ENCODE measurements around the gene GMDS.

Gene GMDS

DNA sequence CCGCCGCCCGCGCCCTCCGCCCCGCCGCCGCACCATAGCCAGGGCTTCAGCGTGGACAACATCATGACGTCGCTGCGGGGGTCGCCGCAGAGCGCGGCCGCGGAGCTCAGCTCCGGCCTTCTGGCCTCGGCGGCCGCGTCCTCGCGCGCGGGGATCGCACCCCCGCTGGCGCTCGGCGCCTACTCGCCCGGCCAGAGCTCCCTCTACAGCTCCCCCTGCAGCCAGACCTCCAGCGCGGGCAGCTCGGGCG is 634.2 kb downstream of the GMDS start:
- no peak for TF ChIP-seq ZNF70 (CRISPR knock-in tag; IDR thresholded peaks at IDR 0.05)
- TF ChIP-seq TOX (CRISPR knock-in tag; IDR thresholded peaks at IDR 0.05; ENCODE audit: borderline replicate concordance): no peak
- no peak for TF ChIP-seq ZFP3 (CRISPR knock-in tag; IDR thresholded peaks at IDR 0.05)
- TF ChIP-seq BACH2 (CRISPR knock-in tag; IDR thresholded peaks at IDR 0.05; ENCODE audit: borderline replicate concordance): no peak
- no peak for TF ChIP-seq ARNTL (CRISPR knock-in tag; IDR thresholded peaks at IDR 0.05; ENCODE audit: borderline replicate concordance, low read depth)
- ATAC-seq: no peak

DNA sequence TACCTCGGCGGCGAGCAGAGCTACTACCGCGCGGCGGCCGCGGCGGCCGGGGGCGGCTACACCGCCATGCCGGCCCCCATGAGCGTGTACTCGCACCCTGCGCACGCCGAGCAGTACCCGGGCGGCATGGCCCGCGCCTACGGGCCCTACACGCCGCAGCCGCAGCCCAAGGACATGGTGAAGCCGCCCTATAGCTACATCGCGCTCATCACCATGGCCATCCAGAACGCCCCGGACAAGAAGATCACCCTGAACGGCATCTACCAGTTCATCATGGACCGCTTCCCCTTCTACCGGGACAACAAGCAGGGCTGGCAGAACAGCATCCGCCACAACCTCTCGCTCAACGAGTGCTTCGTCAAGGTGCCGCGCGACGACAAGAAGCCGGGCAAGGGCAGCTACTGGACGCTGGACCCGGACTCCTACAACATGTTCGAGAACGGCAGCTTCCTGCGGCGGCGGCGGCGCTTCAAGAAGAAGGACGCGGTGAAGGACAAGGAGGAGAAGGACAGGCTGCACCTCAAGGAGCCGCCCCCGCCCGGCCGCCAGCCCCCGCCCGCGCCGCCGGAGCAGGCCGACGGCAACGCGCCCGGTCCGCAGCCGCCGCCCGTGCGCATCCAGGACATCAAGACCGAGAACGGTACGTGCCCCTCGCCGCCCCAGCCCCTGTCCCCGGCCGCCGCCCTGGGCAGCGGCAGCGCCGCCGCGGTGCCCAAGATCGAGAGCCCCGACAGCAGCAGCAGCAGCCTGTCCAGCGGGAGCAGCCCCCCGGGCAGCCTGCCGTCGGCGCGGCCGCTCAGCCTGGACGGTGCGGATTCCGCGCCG is 634.7 kb downstream of the GMDS start:
- TF ChIP-seq ZFP30 (CRISPR knock-in tag; IDR thresholded peaks at IDR 0.05): no peak
- TF ChIP-seq OSR1 (CRISPR knock-in tag; IDR thresholded peaks at IDR 0.05): no peak
- TF ChIP-seq TOX (CRISPR knock-in tag; IDR thresholded peaks at IDR 0.05; ENCODE audit: borderline replicate concordance): no peak
- no peak for TF ChIP-seq RARB (CRISPR knock-in tag; IDR thresholded peaks at IDR 0.05)
- no peak for TF ChIP-seq CSDC2 (CRISPR knock-in tag; IDR thresholded peaks at IDR 0.05)
- TF ChIP-seq ESRRG (CRISPR knock-in tag; IDR thresholded peaks at IDR 0.05): no peak
- no peak for TF ChIP-seq SNAI2 (CRISPR knock-in tag; IDR thresholded peaks at IDR 0.05)
- TF ChIP-seq, protein P1, sequence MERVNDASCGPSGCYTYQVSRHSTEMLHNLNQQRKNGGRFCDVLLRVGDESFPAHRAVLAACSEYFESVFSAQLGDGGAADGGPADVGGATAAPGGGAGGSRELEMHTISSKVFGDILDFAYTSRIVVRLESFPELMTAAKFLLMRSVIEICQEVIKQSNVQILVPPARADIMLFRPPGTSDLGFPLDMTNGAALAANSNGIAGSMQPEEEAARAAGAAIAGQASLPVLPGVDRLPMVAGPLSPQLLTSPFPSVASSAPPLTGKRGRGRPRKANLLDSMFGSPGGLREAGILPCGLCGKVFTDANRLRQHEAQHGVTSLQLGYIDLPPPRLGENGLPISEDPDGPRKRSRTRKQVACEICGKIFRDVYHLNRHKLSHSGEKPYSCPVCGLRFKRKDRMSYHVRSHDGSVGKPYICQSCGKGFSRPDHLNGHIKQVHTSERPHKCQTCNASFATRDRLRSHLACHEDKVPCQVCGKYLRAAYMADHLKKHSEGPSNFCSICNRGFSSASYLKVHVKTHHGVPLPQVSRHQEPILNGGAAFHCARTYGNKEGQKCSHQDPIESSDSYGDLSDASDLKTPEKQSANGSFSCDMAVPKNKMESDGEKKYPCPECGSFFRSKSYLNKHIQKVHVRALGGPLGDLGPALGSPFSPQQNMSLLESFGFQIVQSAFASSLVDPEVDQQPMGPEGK (CRISPR knock-in tag; IDR thresholded peaks at IDR 0.05; ENCODE audit: borderline replicate concordance): no peak
- peak; percentile 1; the same call in 2 of the 3 replicates for ATAC-seq

DNA sequence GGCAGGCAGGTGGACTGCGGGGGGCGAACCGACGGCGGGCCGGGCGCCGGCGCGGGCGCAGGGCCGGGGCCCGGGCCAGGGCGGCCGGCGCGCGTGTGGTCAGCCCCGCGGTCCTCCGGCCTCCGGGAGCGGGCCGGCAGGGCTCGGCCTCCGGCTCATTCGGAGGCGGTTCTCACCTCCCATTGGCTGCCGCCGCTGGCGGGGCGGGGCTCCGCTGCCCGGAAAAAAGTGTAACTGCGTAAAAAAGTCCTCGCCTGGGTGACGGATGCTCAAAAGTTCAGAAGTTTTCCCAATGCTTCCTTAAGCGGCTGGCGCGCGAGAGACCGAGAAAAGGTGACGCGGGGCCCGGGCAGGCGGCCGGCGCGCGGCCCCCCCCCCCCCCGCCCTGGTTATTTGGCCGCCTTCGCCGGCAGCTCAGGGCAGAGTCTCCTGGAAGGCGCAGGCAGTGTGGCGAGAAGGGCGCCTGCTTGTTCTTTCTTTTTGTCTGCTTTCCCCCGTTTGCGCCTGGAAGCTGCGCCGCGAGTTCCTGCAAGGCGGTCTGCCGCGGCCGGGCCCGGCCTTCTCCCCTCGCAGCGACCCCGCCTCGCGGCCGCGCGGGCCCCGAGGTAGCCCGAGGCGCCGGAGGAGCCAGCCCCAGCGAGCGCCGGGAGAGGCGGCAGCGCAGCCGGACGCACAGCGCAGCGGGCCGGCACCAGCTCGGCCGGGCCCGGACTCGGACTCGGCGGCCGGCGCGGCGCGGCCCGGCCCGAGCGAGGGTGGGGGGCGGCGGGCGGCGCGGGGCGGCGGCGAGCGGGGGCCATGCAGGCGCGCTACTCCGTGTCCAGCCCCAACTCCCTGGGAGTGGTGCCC is 635.5 kb downstream of the GMDS start, which contains the start of gene FOXC1:
Gene FOXC1 (plus strand): TSS at position 268 of the 849 bp plus-strand sequence. CDS start 531 bp downstream, at position 799.
- no peak for TF ChIP-seq TCF4 (CRISPR knock-in tag; IDR thresholded peaks at IDR 0.05; ENCODE audit: borderline replicate concordance)
- TF ChIP-seq ARNTL (CRISPR knock-in tag; IDR thresholded peaks at IDR 0.05; ENCODE audit: borderline replicate concordance, low read depth): no peak
- TF ChIP-seq ZNF565 (CRISPR knock-in tag; conservative IDR thresholded peaks at IDR 0.05; ENCODE audit: low read depth): no peak
- no peak for TF ChIP-seq SNAI2 (CRISPR knock-in tag; IDR thresholded peaks at IDR 0.05)
- no peak for TF ChIP-seq RARB (CRISPR knock-in tag; IDR thresholded peaks at IDR 0.05)
- TF ChIP-seq GLIS3 (CRISPR knock-in tag; IDR thresholded peaks at IDR 0.05): no peak
- TF ChIP-seq ESRRG (CRISPR knock-in tag; IDR thresholded peaks at IDR 0.05): no peak
- TF ChIP-seq, protein P1 (CRISPR knock-in tag; IDR thresholded peaks at IDR 0.05; ENCODE audit: borderline replicate concordance): no peak
- no peak for TF ChIP-seq ISL1 (CRISPR knock-in tag; IDR thresholded peaks at IDR 0.05)
- TF ChIP-seq, protein P2, sequence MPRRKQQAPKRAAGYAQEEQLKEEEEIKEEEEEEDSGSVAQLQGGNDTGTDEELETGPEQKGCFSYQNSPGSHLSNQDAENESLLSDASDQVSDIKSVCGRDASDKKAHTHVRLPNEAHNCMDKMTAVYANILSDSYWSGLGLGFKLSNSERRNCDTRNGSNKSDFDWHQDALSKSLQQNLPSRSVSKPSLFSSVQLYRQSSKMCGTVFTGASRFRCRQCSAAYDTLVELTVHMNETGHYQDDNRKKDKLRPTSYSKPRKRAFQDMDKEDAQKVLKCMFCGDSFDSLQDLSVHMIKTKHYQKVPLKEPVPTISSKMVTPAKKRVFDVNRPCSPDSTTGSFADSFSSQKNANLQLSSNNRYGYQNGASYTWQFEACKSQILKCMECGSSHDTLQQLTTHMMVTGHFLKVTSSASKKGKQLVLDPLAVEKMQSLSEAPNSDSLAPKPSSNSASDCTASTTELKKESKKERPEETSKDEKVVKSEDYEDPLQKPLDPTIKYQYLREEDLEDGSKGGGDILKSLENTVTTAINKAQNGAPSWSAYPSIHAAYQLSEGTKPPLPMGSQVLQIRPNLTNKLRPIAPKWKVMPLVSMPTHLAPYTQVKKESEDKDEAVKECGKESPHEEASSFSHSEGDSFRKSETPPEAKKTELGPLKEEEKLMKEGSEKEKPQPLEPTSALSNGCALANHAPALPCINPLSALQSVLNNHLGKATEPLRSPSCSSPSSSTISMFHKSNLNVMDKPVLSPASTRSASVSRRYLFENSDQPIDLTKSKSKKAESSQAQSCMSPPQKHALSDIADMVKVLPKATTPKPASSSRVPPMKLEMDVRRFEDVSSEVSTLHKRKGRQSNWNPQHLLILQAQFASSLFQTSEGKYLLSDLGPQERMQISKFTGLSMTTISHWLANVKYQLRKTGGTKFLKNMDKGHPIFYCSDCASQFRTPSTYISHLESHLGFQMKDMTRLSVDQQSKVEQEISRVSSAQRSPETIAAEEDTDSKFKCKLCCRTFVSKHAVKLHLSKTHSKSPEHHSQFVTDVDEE (CRISPR knock-in tag; IDR thresholded peaks at IDR 0.05): no peak
- no peak for TF ChIP-seq ZNF8 (CRISPR knock-in tag; IDR thresholded peaks at IDR 0.05)
- ATAC-seq: peak; percentile 82

DNA sequence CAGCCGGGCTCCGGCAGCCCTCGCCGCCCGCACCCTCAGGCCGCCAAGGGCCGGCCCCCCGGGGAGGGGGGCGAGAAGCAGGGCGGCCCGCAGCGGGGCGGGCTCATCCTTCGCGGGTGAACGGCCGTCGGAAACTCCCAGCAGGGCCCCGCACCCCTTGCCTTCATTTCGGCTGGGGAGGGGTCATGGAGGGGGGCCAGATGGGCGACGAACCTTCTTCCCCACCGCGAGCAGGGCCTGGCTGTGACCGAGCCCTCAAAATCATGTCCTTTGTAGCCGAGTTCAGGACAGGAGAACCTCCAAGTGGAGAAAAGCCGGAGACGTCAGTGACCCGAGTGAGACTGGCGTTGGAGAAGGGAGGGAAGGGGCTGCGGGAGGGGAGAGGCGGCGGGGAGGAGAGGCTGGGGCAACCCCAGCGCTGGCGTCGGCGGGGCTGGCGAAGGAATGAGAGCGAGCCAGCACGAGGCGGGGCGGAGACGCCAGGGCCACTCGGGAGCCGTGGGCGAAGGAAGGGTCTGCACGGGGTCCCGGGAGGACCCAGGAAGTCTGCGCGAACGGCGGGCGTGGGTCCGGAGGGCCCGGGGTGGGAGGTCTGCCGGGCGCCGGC is 636.3 kb downstream of the GMDS start:
- TF ChIP-seq, protein P2 (CRISPR knock-in tag; IDR thresholded peaks at IDR 0.05): no peak
- TF ChIP-seq ZFP30 (CRISPR knock-in tag; IDR thresholded peaks at IDR 0.05) (no peak), GLIS3 (CRISPR knock-in tag; IDR thresholded peaks at IDR 0.05) (no peak)
- TF ChIP-seq, protein P1 (CRISPR knock-in tag; IDR thresholded peaks at IDR 0.05; ENCODE audit: borderline replicate concordance): peak; percentile 90; the same call in 1 of the 2 replicates
- peak; percentile 2; the same call in 2 of the 3 replicates for ATAC-seq

Measured in SK-N-SH treated with all-trans-retinoic acid at 6 μM for 48 hours (cell line).